MCF 10A (cell line): ENCODE measurements around the gene MCUR1. TPM values are rescaled to one million over a fixed set of nuclear protein-coding genes. Genes with fewer than 3 reads are reported as not detected.
A peak's percentile ranks its signal among the peaks of the same experiment; 100 is the strongest.

Experiments used
- BruUV-seq: library from RNA; stranded (reverse); fragments of 400-500 nt; replicated peaks from 2 replicates; lab custom pipeline; 2021; lab: Mats Ljungman, UMichigan
- CTCF ChIA-PET: fragments of 300-600 bp; sonication (Branson Sonifier 250); formaldehyde crosslinking; extraction: SDS; loops from one replicate; lab custom pipeline; 2021; ENCODE audit warnings: antibody characterized with exemption, inconsistent platforms; lab: Yijun Ruan, JAX
- POLR2A ChIA-PET: fragments of 300-600, 350-650 bp; sonication (Branson Sonifier 250); formaldehyde crosslinking; extraction: SDS; loops from one replicate; lab custom pipeline; 2020; ENCODE audit warnings: antibody characterized with exemption, inconsistent platforms; lab: Yijun Ruan, JAX
- DNase-seq: peaks from one replicate; pipeline ENCODE4 v3.0.0-alpha.2; 2018; ENCODE audit not compliant: unreplicated experiment
- H3K27ac Mint-ChIP-seq: one replicate; pipeline ENCODE4 v1.8.0; 2022; ENCODE audit warnings: mild to moderate bottlenecking, low read depth, mixed read lengths; ENCODE audit not compliant: unreplicated experiment
- H3K27me3 Mint-ChIP-seq: one replicate; pipeline ENCODE4 v1.8.0; 2022; ENCODE audit warnings: mixed read lengths; ENCODE audit not compliant: insufficient read depth, unreplicated experiment
- H3K36me3 Mint-ChIP-seq: one replicate; pipeline ENCODE4 v1.8.0; 2022; ENCODE audit warnings: mild to moderate bottlenecking, moderate library complexity, mixed read lengths; ENCODE audit not compliant: insufficient read depth, unreplicated experiment
- H3K4me1 Mint-ChIP-seq: one replicate; pipeline ENCODE4 v1.8.0; 2022; ENCODE audit warnings: mixed read lengths; ENCODE audit not compliant: insufficient read depth, unreplicated experiment
- H3K4me3 Mint-ChIP-seq: one replicate; pipeline ENCODE4 v1.8.0; 2022; ENCODE audit warnings: mild to moderate bottlenecking, moderate library complexity, mixed read lengths; ENCODE audit not compliant: unreplicated experiment
- H3K9me3 Mint-ChIP-seq: one replicate; pipeline ENCODE4 v1.8.0; 2022; ENCODE audit warnings: mixed read lengths; ENCODE audit not compliant: unreplicated experiment
- CTCF ChIP-seq: fragments of 200-600 bp; IDR thresholded peaks from one replicate; pipeline ENCODE4 v1.8.0; 2022; ENCODE audit warnings: antibody characterized with exemption, mild to moderate bottlenecking; ENCODE audit not compliant: unreplicated experiment
- intact Hi-C: fragments of 100-400 bp; cut with micrococcal nuclease; formaldehyde crosslinking; loops from 2 replicates; pipeline ENCODE4 v1.14.1; 2022
- total RNA-seq: library from RNA; stranded (reverse); gene quantifications from 2 replicates; pipeline ENCODE4 v1.2.3, GENCODE V29; 2022

The MCUR1 gene
- total RNA-seq, 1 experiment from 2014 or later = 30.4 TPM

- no peak for TF ChIP-seq CTCF
Observed at GRCh38 chr6:13769034-13769654, 45.2 kb downstream of the MCUR1 start.

GRCh38 chr6:13767121-13767808 is 47.1 kb downstream of the MCUR1 start:
- H3K9me3 Mint-ChIP-seq = no peaks in the 10 kb centered on the region
- intact Hi-C loops = no loop called here
- H3K27ac Mint-ChIP-seq = peak overlapping the region; percentile 55
- POLR2A ChIA-PET = no interaction called here
- H3K36me3 Mint-ChIP-seq = no peaks in the 10 kb centered on the region
- no peak for DNase-seq
- CTCF ChIA-PET = interaction anchor here (0.6 kb wide), 1 partner anchor 29 kb away, joined by 3 read pairs; no protein-coding TSS in a partner anchor
- H3K4me3 Mint-ChIP-seq = no peak overlapping the region
- no peak for TF ChIP-seq CTCF
- no peaks in the 10 kb centered on the region for H3K27me3 Mint-ChIP-seq
- BruUV-seq = no TSS peak
- peaks cover 19% of the 10 kb centered on the region for H3K4me1 Mint-ChIP-seq

More at GRCh38 chr6:13769034-13769654, 45.2 kb downstream of the MCUR1 start:
- CTCF ChIA-PET = interaction anchor here (0.9 kb wide), 1 partner anchor 10 kb away, joined by 4 read pairs; no protein-coding TSS in a partner anchor
- peaks cover 10% of the 10 kb centered on the region for H3K4me1 Mint-ChIP-seq
- no peaks in the 10 kb centered on the region for H3K27me3 Mint-ChIP-seq
- H3K27ac Mint-ChIP-seq = no peak overlapping the region
- intact Hi-C loops = no loop called here
- no TSS peak for BruUV-seq
- POLR2A ChIA-PET = no interaction called here
- H3K9me3 Mint-ChIP-seq = no peaks in the 10 kb centered on the region
- no peaks in the 10 kb centered on the region for H3K36me3 Mint-ChIP-seq
- no peak for DNase-seq
- H3K4me3 Mint-ChIP-seq = no peak overlapping the region

GRCh38 chr6:13766201-13766634 is 48.1 kb downstream of the MCUR1 start:
- DNase-seq = peak; percentile 21

More at GRCh38 chr6:13766201-13766634, 48.1 kb downstream of the MCUR1 start:
- H3K27me3 Mint-ChIP-seq = no peaks in the 10 kb centered on the region
- ChIA-PET CTCF (interaction anchor here (0.6 kb wide), 1 partner anchor 49 kb away, joined by 3 read pairs; no protein-coding TSS in a partner anchor), POLR2A (interaction anchor here (0.9 kb wide), 1 partner anchor 48 kb away, joined by 3 read pairs; no protein-coding TSS in a partner anchor)
- H3K36me3 Mint-ChIP-seq = no peaks in the 10 kb centered on the region
- intact Hi-C loops = no loop called here
- peak overlapping the region; percentile 55 for H3K27ac Mint-ChIP-seq
- no TSS peak for BruUV-seq
- H3K4me3 Mint-ChIP-seq = no peak overlapping the region
- no peaks in the 10 kb centered on the region for H3K9me3 Mint-ChIP-seq
- H3K4me1 Mint-ChIP-seq = peaks cover 28% of the 10 kb centered on the region
- TF ChIP-seq CTCF = no peak
